Vagina (tissue), 2 donors: ENCODE results near the gene ECE2.

Source experiments
- CTCF ChIP-seq, 3 experiments: fragments of 450-650 bp in 2 of 3; fragments of 200-600 bp in 1 of 3; sonication (generic) in 1 of 3; IDR thresholded peaks; one replicate each; pipeline ENCODE4 v1.5.1; 2017 to 2019; ENCODE audit warnings: antibody characterized with exemption in 3 of 3, mild to moderate bottlenecking in 2 of 3, moderate library complexity in 2 of 3
- POLR2A ChIP-seq, 2 donors: fragments of 450-650 bp; IDR thresholded peaks; one replicate each; pipeline ENCODE4 v1.6.1; 2017; ENCODE audit warnings: antibody characterized with exemption in 2 of 2, mild to moderate bottlenecking in 2 of 2, moderate library complexity in 2 of 2

DNA sequence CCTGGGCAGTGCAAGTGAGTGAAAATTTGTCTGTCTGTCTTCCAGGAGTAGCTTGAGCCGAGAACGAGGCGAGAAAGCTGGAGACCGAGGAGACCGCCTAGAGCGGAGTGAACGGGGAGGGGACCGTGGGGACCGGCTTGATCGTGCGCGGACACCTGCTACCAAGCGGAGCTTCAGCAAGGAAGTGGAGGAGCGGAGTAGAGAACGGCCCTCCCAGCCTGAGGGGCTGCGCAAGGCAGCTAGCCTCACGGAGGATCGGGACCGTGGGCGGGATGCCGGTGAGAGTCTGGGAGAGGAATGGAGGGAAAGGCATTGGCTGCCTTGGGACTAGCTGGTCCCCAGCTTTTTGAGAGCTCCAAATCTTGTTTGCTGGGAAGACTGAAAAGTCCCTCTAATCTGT is 51.3 kb downstream of the ECE2 start:
- TF ChIP-seq CTCF (IDR thresholded peaks at IDR 0.05) (no peak), POLR2A (IDR thresholded peaks at IDR 0.05) (no peak)
